Measurements from ENCODE around the gene LMBR1. TPM values are rescaled to one million over a fixed set of nuclear protein-coding genes. Genes with fewer than 3 reads are reported as not detected.

The LMBR1 gene
- polyA plus RNA-seq, 3 donors, result 14.8 to 24.4 (median 21.2) TPM

GRCh38 chr7:156935250-156935649 is 42.3 kb upstream of the LMBR1 start:
- Mint-ChIP-seq H3K4me3 (no peak overlapping the region), H3K4me1 (no peaks in the 10 kb centered on the region), H3K27me3 (ENCODE audit: low read depth in 3 of 3) (peaks cover 7 to 25% (median 12%) of the 10 kb centered on the region in 3 donors), H3K36me3 (no peaks in the 10 kb centered on the region), H3K9me3 (peaks cover 0 to 6% (median 2%) of the 10 kb centered on the region in 7 donors), H3K27ac (no peak overlapping the region)
- Histone ChIP-seq H3K4me2 (replicated peaks; ENCODE audit: extremely low read depth, low read length, poor library complexity, severe bottlenecking) (no peak overlapping the region), H3K79me2 (ENCODE audit: insufficient read depth, low read length) (no peaks in the 10 kb centered on the region), H3K4me3 (replicated peaks in 1 of 3; ENCODE audit: low read depth in 2 of 3, low read length in 3 of 3) (no peak overlapping the region), H3K9me3 (replicated peaks in 1 of 2; ENCODE audit: control insufficient read depth in 1 of 2, insufficient read depth in 1 of 2, low read length in 2 of 2) (peaks cover 0 to 2% of the 10 kb centered on the region in 2 donors), H3K27ac (ENCODE audit: low read depth in 1 of 2, low read length in 2 of 2) (no peak overlapping the region), H3K36me3 (replicated peaks in 1 of 2; ENCODE audit: control insufficient read depth in 1 of 2, insufficient read depth in 2 of 2, low read length in 2 of 2) (no peaks in the 10 kb centered on the region), H3K9ac (ENCODE audit: insufficient read depth, low read length, poor library complexity, severe bottlenecking) (no peak overlapping the region), H4K20me1 (ENCODE audit: insufficient read depth, low read length) (no peaks in the 10 kb centered on the region), H3K4me1 (ENCODE audit: control insufficient read depth in 1 of 2, insufficient read depth in 2 of 2, low read length in 2 of 2) (no peaks in the 10 kb centered on the region), H3K27me3 (ENCODE audit: control insufficient read depth in 2 of 2, insufficient read depth in 2 of 2, low read length in 2 of 2) (no peaks in the 10 kb centered on the region), H2AFZ (ENCODE audit: insufficient read depth, low read depth, low read length, poor library complexity, severe bottlenecking) (no peak overlapping the region)
- TF ChIP-seq CTCF (IDR thresholded peaks at IDR 0.05), result no peak
- intact Hi-C loops (cut with micrococcal nuclease), result no loop called here
- WGBS (ENCODE audit: insufficient coverage), result 94% methylated on average over 7 of the region's 7 CpGs
- DNase-seq, result no peak

- Mint-ChIP-seq H3K4me3 (no peak overlapping the region), H3K9me3 (peaks cover 0 to 3% (median 0%) of the 10 kb centered on the region in 7 donors), H3K4me1 (no peaks in the 10 kb centered on the region), H3K36me3 (no peaks in the 10 kb centered on the region), H3K27ac (no peak overlapping the region), H3K27me3 (ENCODE audit: low read depth in 3 of 3) (peaks cover 17 to 44% (median 21%) of the 10 kb centered on the region in 3 donors)
- Histone ChIP-seq H2AFZ (ENCODE audit: insufficient read depth, low read depth, low read length, poor library complexity, severe bottlenecking) (no peak overlapping the region), H3K27me3 (ENCODE audit: control insufficient read depth in 2 of 2, insufficient read depth in 2 of 2, low read length in 2 of 2) (peaks cover 0 to 9% of the 10 kb centered on the region in 2 donors), H3K4me1 (ENCODE audit: control insufficient read depth in 1 of 2, insufficient read depth in 2 of 2, low read length in 2 of 2) (no peaks in the 10 kb centered on the region), H3K9ac (ENCODE audit: insufficient read depth, low read length, poor library complexity, severe bottlenecking) (no peak overlapping the region), H3K4me3 (replicated peaks in 1 of 3; ENCODE audit: low read depth in 2 of 3, low read length in 3 of 3) (no peak overlapping the region), H3K79me2 (ENCODE audit: insufficient read depth, low read length) (no peaks in the 10 kb centered on the region), H3K36me3 (replicated peaks in 1 of 2; ENCODE audit: control insufficient read depth in 1 of 2, insufficient read depth in 2 of 2, low read length in 2 of 2) (no peaks in the 10 kb centered on the region), H3K27ac (ENCODE audit: low read depth in 1 of 2, low read length in 2 of 2) (no peak overlapping the region), H3K4me2 (replicated peaks; ENCODE audit: extremely low read depth, low read length, poor library complexity, severe bottlenecking) (no peak overlapping the region), H4K20me1 (ENCODE audit: insufficient read depth, low read length) (no peaks in the 10 kb centered on the region), H3K9me3 (replicated peaks in 1 of 2; ENCODE audit: control insufficient read depth in 1 of 2, insufficient read depth in 1 of 2, low read length in 2 of 2) (no peaks in the 10 kb centered on the region)
- no peak for TF ChIP-seq CTCF (IDR thresholded peaks at IDR 0.05)
- 43% methylated on average over 4 of the region's 7 CpGs for WGBS (ENCODE audit: insufficient coverage)
- intact Hi-C loops (cut with micrococcal nuclease), result no loop called here
- DNase-seq, result no peak
Observed at GRCh38 chr7:156932006-156932405, 39.0 kb upstream of the LMBR1 start.

All from CD14-positive monocyte (primary cell).